Measurements from ENCODE around the gene HIPK3.

HIPK3 gene

DNA sequence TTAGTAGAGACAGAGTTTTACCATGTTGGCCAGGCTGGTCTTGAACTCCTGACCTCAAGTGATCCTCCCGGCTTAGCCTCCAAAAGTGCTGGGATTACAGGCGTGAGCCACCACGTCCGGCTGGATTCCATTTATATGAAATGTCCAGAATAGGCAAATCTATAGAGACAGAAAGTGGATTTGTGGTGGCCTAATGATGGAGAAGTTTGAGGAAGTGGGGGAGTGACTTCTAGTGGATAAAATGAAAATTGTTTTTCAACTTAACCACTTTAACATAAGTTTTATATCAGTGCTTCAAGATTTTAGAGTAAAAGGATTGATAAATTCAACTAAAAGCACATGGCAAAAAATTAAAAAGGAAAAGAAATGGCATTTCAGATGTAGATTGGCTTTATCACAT lies 66.2 kb downstream of the HIPK3 start:
- Histone ChIP-seq H3K36me3 (ENCODE audit: control insufficient read depth, insufficient read depth, low read length) (no peaks in the 10 kb centered on the region), H3K9me3 (ENCODE audit: control insufficient read depth, low read length) (no peaks in the 10 kb centered on the region), H3K4me1 (ENCODE audit: control insufficient read depth, insufficient read depth, low read length, poor library complexity, severe bottlenecking) (no peaks in the 10 kb centered on the region), H3K4me3 (ENCODE audit: extremely low read depth, insufficient read depth, low read length, poor library complexity, severe bottlenecking) (no peak overlapping the region), H3K27ac (ENCODE audit: low read depth, low read length, severe bottlenecking) (no peak overlapping the region)
- WGBS, 2 experiments (ENCODE audit: insufficient coverage in 2 of 2) = 90 to 93% methylated on average over 2 to 4 of the region's 4 CpGs

DNA sequence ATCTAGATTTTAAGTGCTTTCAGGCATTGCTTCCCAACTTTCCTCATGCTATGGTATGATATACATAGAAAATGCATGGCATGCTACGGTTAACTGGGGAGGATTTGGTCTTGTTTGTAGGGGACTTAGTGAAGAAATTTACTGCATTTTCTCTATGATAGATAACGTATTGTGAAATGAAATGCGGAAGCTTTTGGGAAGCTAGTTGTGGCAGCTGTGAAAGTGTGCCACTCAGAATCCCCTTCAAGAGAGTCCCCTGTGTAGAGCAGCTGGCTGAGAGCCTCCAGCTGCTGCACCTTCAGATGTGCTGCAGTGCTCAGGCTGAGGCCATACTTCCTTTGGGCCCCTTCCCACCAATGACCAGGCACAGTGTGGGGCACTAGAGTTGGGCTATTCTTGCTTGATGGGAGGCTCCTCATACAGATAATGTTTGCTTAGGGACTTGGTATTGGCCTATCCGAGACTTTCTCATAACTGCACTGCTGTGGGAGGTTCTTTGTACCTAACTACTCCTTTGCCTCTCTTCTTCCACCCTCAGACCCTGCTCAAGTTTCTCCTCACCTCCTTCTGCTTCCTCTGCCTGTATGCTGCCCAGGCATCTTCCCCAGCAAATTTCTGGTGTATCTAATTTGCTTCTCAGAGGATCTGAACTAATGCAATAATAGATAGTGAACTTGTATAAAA lies 67.3 kb downstream of the HIPK3 start:
- H3K9me3 ChIP-seq (ENCODE audit: control insufficient read depth, low read length) = no peaks in the 10 kb centered on the region
- H3K4me3 ChIP-seq (ENCODE audit: extremely low read depth, insufficient read depth, low read length, poor library complexity, severe bottlenecking) = no peak overlapping the region
- H3K27ac ChIP-seq (ENCODE audit: low read depth, low read length, severe bottlenecking) = no peak overlapping the region
- WGBS, 2 experiments (ENCODE audit: insufficient coverage in 2 of 2) = 82 to 84% methylated on average over 2 to 3 of the region's 4 CpGs
- no peaks in the 10 kb centered on the region for H3K4me1 ChIP-seq (ENCODE audit: control insufficient read depth, insufficient read depth, low read length, poor library complexity, severe bottlenecking)
- H3K36me3 ChIP-seq (ENCODE audit: control insufficient read depth, insufficient read depth, low read length) = no peaks in the 10 kb centered on the region

DNA sequence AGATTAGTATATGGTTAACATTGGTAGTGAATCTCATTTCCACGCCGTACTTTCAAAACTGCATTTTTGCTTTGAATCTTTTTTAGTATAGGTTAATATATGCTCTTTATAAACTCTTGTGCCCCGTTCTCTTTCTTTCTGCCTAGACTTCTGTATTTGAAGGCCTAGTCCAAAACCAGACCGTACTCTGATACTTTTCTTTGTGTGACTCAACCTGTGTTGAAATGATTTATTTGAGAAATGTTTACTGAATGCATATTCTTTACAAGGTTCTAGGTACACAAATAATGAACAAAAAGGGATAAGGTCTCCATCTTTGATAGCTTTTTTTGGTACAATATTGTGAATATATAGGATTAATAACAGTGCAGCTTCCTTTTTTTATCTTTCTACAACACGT lies 68.3 kb downstream of the HIPK3 start:
- no peaks in the 10 kb centered on the region for H3K4me1 ChIP-seq (ENCODE audit: control insufficient read depth, insufficient read depth, low read length, poor library complexity, severe bottlenecking)
- no peaks in the 10 kb centered on the region for H3K9me3 ChIP-seq (ENCODE audit: control insufficient read depth, low read length)
- no peak overlapping the region for H3K4me3 ChIP-seq (ENCODE audit: extremely low read depth, insufficient read depth, low read length, poor library complexity, severe bottlenecking)
- no CpG with 5 or more reads among the region's 5 CpGs for WGBS, 2 experiments (ENCODE audit: insufficient coverage in 2 of 2)
- no peaks in the 10 kb centered on the region for H3K36me3 ChIP-seq (ENCODE audit: control insufficient read depth, insufficient read depth, low read length)
- H3K27ac ChIP-seq (ENCODE audit: low read depth, low read length, severe bottlenecking) = no peak overlapping the region

DNA sequence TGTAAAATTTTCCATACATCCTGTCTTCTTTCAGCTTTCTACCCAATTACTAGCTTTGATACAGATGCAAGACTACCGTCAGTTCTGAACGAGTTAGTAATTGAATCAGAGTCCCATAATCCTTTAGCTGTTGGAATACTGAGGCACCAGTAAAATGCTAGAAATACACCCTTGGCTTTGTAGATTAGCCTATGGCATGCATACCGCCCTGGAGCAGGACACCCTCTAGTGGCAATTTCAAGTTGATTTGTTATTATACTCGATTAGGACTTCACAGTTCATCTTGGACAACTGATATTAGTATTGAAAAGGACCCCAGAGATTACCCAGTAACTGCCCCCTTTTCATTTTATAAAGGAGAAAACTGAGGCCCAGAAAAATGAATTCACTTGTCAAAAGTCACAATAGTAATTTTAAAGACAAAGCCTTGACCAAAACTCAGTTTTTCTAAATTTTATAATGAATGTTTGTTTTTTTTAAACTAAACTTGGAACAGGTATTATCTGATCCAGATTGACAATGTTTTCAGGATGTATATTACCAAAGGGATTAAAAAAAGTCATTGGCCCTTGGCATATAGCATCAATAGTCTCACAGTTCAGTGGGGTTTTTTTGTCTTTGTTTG lies 72.6 kb downstream of the HIPK3 start:
- Histone ChIP-seq H3K36me3 (ENCODE audit: control insufficient read depth, insufficient read depth, low read length) (no peaks in the 10 kb centered on the region), H3K4me3 (ENCODE audit: extremely low read depth, insufficient read depth, low read length, poor library complexity, severe bottlenecking) (no peak overlapping the region), H3K9me3 (ENCODE audit: control insufficient read depth, low read length) (no peaks in the 10 kb centered on the region), H3K27ac (ENCODE audit: low read depth, low read length, severe bottlenecking) (no peak overlapping the region), H3K4me1 (ENCODE audit: control insufficient read depth, insufficient read depth, low read length, poor library complexity, severe bottlenecking) (no peaks in the 10 kb centered on the region)
- WGBS, 2 experiments (ENCODE audit: insufficient coverage in 2 of 2) = 43 to 72% methylated on average over 2 of the region's 4 CpGs

DNA sequence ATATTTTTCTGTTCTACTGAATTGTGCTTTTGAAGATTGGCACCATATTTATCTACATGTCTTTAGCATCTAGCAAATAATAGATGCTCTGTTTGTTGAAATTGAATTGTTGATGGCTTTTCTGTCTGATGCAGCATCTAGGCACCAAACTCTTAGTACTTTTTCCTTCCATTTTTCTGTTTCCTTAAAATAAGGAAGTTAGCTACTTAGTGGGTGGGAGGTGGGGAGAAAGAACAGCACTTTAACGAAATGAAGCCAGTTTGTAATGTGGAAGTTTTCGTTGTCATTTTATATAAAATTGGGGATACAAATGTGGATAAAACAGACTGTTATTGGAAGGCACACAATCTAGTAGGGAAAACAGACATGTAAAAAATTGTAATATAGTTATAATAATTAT lies 76.6 kb downstream of the HIPK3 start:
- Histone ChIP-seq H3K36me3 (ENCODE audit: control insufficient read depth, insufficient read depth, low read length) (peaks cover 3% of the 10 kb centered on the region), H3K9me3 (ENCODE audit: control insufficient read depth, low read length) (no peaks in the 10 kb centered on the region), H3K4me1 (ENCODE audit: control insufficient read depth, insufficient read depth, low read length, poor library complexity, severe bottlenecking) (no peaks in the 10 kb centered on the region), H3K27ac (ENCODE audit: low read depth, low read length, severe bottlenecking) (no peak overlapping the region), H3K4me3 (ENCODE audit: extremely low read depth, insufficient read depth, low read length, poor library complexity, severe bottlenecking) (no peak overlapping the region)
- 94% methylated on average over 2 of the region's 2 CpGs; no CpG with 5 or more reads in 1 of the 2 experiments for WGBS, 2 experiments (ENCODE audit: insufficient coverage in 2 of 2)

DNA sequence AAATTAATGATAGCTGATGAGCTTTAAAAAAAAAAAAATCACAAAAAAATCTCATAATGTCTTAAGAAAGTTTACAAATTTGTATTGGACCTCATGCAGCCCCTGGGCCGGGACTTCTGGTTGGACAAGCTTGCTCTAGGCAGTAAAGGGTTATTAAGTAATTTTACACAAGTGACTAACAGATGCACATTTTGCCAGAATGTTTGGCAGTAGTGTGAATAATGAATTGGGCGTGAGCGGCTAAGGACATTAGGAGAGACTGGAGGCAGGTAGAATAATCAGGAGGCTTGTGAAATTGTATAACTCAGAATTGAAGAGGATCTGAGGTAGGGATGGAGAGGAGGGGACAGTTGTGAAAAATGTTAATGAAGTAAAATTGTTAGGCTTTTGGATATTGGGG lies 77.4 kb downstream of the HIPK3 start:
- Histone ChIP-seq H3K4me1 (ENCODE audit: control insufficient read depth, insufficient read depth, low read length, poor library complexity, severe bottlenecking) (no peaks in the 10 kb centered on the region), H3K36me3 (ENCODE audit: control insufficient read depth, insufficient read depth, low read length) (peaks cover 6% of the 10 kb centered on the region), H3K27ac (ENCODE audit: low read depth, low read length, severe bottlenecking) (no peak overlapping the region), H3K9me3 (ENCODE audit: control insufficient read depth, low read length) (no peaks in the 10 kb centered on the region), H3K4me3 (ENCODE audit: extremely low read depth, insufficient read depth, low read length, poor library complexity, severe bottlenecking) (no peak overlapping the region)
- 92 to 93% methylated on average over 2 to 3 of the region's 3 CpGs for WGBS, 2 experiments (ENCODE audit: insufficient coverage in 2 of 2)

DNA sequence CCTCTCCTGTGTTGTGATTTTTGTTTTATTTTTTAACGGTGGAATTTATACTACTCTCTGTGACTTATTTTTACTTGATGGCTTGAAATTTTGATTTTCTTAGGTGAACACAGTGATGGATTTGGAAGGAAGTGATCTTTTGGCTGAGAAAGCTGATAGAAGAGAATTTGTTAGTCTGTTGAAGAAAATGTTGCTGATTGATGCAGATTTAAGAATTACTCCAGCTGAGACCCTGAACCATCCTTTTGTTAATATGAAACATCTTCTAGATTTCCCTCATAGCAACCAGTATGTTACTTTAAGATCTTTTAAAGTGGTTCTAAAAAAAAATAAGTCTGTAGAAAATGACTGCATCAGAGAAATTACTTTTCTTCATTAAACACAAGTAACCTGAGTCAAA lies 82.1 kb downstream of the HIPK3 start:
- Histone ChIP-seq H3K36me3 (ENCODE audit: control insufficient read depth, insufficient read depth, low read length) (peaks cover 43% of the 10 kb centered on the region), H3K4me1 (ENCODE audit: control insufficient read depth, insufficient read depth, low read length, poor library complexity, severe bottlenecking) (no peaks in the 10 kb centered on the region), H3K27ac (ENCODE audit: low read depth, low read length, severe bottlenecking) (no peak overlapping the region), H3K9me3 (ENCODE audit: control insufficient read depth, low read length) (no peaks in the 10 kb centered on the region), H3K4me3 (ENCODE audit: extremely low read depth, insufficient read depth, low read length, poor library complexity, severe bottlenecking) (no peak overlapping the region)
- WGBS, 2 experiments (ENCODE audit: insufficient coverage in 2 of 2) = no CpG with 5 or more reads among the region's 1 CpG

DNA sequence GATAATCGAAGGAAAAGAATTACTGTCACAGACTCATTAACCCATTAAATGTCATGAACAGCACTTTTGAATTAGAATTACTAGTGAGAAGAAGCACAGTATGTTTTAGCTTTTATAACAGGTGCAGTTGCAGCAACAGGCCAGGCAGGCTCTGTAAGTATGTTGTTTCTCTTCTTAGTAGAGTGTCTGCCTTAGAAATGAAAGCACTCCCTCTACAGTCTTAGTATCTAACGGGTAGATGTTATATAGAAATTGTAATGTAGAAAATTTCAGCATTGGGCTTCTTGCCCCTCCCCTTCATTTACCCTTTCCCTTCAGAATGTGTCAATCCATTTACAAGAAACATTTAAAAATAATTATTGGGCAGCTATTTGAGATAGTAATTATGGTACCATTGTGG lies 87.4 kb downstream of the HIPK3 start:
- Histone ChIP-seq H3K36me3 (ENCODE audit: control insufficient read depth, insufficient read depth, low read length) (peaks cover 64% of the 10 kb centered on the region), H3K4me1 (ENCODE audit: control insufficient read depth, insufficient read depth, low read length, poor library complexity, severe bottlenecking) (no peaks in the 10 kb centered on the region), H3K27ac (ENCODE audit: low read depth, low read length, severe bottlenecking) (no peak overlapping the region), H3K4me3 (ENCODE audit: extremely low read depth, insufficient read depth, low read length, poor library complexity, severe bottlenecking) (no peak overlapping the region), H3K9me3 (ENCODE audit: control insufficient read depth, low read length) (no peaks in the 10 kb centered on the region)
- no CpG with 5 or more reads among the region's 2 CpGs for WGBS, 2 experiments (ENCODE audit: insufficient coverage in 2 of 2)

DNA sequence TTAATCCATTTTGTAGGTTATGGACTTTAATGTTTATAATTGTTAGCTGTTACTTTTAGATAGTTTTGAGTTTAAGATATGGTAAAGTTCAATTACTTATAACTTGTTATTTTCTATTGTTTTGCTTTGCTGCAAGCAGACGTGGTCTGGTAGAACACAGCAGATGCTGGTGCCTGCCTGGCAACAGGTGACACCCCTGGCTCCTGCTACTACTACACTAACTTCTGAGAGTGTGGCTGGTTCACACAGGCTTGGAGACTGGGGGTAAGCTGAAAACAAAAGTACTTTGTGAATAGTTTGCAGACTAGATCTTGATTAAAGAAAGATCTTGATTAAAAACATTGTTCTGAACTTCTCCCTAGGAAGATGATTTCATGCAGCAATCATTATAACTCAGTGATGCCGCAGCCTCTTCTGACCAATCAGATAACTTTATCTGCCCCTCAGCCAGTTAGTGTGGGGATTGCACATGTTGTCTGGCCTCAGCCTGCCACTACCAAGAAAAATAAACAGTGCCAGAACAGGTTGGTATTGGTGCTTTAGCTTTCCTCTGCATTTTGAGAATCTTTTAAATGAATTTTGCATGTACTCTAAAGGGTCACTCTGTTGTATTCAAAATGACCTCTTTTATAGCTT lies 90.4 kb downstream of the HIPK3 start:
- Histone ChIP-seq H3K27ac (ENCODE audit: low read depth, low read length, severe bottlenecking) (no peak overlapping the region), H3K36me3 (ENCODE audit: control insufficient read depth, insufficient read depth, low read length) (peaks cover 55% of the 10 kb centered on the region), H3K9me3 (ENCODE audit: control insufficient read depth, low read length) (no peaks in the 10 kb centered on the region), H3K4me1 (ENCODE audit: control insufficient read depth, insufficient read depth, low read length, poor library complexity, severe bottlenecking) (no peaks in the 10 kb centered on the region), H3K4me3 (ENCODE audit: extremely low read depth, insufficient read depth, low read length, poor library complexity, severe bottlenecking) (no peak overlapping the region)
- WGBS, 2 experiments (ENCODE audit: insufficient coverage in 2 of 2) = 100% methylated on average over 2 of the region's 2 CpGs; no CpG with 5 or more reads in 1 of the 2 experiments

DNA sequence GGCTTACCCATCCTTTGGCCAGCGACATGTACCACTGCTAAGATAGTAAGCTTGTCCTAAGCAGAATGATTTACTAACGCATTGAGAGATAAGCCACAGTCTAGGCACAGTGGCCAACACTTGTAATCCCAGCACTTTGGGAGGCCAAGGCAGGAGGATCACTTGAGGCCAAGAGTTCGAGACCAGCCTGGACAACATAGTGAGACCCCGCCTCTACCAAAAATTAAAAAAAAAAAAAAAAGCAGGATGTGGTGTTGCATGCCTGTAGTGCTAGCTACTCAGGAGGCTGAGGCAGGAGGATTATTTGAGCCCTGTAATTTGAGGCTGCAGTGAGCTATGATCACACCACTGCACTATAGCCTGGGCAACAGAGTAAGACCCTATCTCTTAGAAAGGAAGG lies 93.1 kb downstream of the HIPK3 start:
- WGBS, 2 experiments (ENCODE audit: insufficient coverage in 2 of 2) = 97 to 100% methylated on average over 2 of the region's 4 CpGs
- H3K9me3 ChIP-seq (ENCODE audit: control insufficient read depth, low read length) = no peaks in the 10 kb centered on the region
- H3K4me1 ChIP-seq (ENCODE audit: control insufficient read depth, insufficient read depth, low read length, poor library complexity, severe bottlenecking) = no peaks in the 10 kb centered on the region
- no peak overlapping the region for H3K27ac ChIP-seq (ENCODE audit: low read depth, low read length, severe bottlenecking)
- H3K36me3 ChIP-seq (ENCODE audit: control insufficient read depth, insufficient read depth, low read length) = peaks cover 59% of the 10 kb centered on the region
- H3K4me3 ChIP-seq (ENCODE audit: extremely low read depth, insufficient read depth, low read length, poor library complexity, severe bottlenecking) = no peak overlapping the region
